NOMO-1 treated with DMSO at 0.1 percent for 48 hours (cell line): ENCODE data around the gene PYGB.
A peak's percentile ranks its signal among the peaks of the same experiment; 100 is the strongest.
"Not testable (repeated sequence)": the region's sequence is repeated elsewhere in the genome, so short reads cannot be mapped to it uniquely, and the experiment has no call there.

Source experiments
- DNase-seq: peaks from one replicate; lab custom pipeline; 2025; ENCODE audit not compliant: unreplicated experiment; lab: John Stamatoyannopoulos, UW

Gene PYGB

DNA sequence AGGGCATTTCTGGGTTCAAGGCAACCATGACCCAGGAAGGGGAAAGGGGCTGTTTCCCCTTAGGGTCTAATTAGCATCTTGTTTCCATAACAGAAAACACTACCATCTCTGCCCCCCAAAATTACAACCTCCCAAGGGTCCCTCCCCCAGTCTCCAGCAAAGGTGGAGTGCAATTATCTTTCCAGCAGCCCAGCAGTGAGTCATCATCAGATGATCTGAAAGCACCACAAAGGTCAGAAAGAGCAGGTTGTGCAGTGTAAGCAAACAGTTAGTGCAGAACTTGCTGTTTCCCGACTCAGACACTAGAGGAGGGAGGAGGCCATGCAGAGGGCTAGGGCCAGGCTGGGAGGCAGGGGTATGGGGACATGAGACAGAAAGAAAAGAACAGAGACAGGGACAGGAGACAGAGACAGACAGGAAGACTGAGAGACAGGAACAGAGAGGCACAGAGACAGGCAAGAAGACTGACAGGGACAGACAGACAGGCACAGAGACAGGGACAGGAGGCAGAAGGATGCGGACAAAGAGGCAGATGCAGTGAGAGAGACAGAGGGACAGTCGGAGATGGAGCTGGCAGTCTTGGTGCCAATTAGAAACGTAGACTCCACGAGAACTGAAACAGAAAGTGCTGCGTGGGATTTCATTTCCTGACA, 62.5 kb downstream of the PYGB start:
- peak; percentile 83 for DNase-seq

DNA sequence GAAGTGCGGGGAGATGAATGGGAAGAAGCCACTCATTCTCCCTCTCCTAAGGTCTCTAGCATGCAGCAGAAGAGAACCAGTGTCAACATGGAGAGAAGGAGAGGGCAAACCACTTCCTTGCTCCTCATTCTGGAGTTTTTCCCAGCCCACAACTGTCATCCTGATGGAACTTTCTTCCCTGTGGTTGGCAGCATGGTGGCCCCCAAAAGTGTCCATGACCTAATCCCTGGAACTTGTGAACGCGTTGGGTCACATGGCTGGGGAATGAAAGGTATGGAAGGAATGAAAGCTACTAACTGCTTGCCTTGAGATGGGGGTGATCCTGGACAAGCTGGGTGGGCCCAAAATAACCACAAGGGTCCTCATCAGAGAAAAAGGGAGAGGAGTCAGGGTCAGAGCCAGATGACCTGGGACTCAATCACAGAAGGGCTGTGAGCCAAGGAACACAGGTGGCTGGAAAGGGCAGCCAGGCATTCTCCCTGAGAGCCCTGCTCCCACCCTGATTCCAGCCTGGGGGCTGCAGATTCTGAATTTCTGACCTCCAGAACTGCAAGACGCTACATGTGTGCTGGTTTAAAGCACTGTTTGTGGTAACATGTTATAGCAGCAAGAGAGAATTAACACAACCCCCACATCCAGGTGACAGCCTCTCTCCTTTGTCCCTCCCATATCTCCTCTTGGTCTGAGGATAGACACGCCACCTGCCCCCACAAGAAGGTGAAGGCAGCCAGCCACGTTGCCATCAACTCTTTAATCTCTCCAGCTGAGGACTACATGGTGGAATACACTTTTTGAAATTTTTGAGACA, 63.2 kb downstream of the PYGB start:
- DNase-seq = no peak

DNA sequence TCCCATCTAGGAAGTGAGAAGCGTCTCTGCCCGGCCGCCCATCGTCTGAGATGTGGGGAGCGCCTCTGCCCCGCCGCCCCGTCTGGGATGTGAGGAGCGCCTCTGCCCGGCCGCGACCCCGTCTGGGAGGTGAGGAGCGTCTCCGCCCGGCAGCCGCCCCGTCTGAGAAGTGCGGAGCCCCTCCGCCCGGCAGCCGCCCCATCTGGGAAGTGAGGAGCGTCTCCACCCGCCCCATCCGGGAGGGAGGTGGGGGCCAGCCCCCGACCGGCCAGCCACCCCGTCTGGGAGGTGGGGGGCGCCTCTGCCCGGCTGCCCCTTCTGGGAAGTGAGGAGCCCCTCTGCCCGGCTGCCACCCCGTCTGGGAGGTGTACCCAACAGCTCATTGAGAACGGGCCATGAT, 64.8 kb downstream of the PYGB start:
- DNase-seq = not testable (repeated sequence)

DNA sequence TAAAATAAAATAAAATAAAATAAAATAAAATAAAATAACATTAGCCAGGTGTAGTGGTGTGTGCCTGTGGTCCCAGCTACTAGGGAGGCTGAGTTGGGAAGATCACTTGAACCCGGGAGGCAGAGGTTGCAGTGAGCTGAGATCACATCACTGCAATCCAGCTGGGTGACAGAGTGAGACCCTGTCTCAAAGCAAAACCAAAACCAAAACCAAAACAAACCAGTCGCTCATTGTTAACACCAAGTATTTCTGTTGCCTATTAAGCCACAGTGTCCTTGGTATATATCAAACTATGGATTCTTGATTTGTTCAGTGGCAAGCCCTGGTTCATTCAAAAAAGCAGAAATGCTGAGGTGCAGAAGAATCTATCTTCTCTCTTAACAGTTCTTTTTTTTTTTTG, 65.7 kb downstream of the PYGB start:
- no peak for DNase-seq

DNA sequence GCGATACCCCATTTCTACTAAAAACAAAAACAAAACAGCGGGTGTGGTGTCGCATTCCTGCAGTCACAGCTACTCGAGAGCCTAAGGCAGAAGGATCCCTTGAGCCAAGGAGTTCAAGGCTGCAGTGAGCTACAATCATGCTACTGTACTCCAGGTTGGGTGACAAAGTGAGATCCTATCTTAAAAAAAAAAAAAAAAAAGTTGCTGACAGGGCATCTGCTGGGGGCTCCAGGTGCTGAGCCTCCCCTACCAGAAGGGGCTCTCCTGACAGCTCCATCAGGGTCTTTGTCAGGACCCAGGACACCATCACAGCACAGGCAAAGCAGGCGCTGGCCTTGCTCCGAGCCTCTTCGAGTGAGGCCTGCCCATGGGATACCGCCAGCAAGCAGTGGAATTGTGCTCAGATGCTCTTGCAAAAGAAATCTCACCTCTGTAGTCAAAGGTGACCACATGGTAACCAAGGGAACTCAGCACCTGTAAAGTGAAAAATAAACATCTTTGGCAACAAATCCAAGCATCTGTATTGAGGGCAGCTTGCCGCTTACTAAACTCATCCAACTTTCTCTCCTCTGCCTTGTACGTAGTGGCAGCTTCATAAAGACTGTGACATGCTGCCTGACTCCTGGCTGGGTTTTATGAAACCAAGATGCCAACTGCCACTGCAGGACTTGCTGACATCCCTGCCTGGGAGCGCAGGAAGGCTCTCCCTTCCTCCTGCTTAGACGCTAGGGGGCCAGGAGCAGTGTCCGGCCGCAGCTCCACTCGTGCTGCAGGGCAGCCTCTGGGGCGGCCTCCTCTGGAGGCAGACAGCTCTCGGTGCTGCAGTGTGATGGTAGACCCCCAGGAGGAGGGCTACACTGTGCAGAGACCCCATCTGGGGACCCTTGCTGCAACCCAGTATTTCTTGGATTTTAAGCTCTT, 66.9 kb downstream of the PYGB start:
- DNase-seq = no peak

DNA sequence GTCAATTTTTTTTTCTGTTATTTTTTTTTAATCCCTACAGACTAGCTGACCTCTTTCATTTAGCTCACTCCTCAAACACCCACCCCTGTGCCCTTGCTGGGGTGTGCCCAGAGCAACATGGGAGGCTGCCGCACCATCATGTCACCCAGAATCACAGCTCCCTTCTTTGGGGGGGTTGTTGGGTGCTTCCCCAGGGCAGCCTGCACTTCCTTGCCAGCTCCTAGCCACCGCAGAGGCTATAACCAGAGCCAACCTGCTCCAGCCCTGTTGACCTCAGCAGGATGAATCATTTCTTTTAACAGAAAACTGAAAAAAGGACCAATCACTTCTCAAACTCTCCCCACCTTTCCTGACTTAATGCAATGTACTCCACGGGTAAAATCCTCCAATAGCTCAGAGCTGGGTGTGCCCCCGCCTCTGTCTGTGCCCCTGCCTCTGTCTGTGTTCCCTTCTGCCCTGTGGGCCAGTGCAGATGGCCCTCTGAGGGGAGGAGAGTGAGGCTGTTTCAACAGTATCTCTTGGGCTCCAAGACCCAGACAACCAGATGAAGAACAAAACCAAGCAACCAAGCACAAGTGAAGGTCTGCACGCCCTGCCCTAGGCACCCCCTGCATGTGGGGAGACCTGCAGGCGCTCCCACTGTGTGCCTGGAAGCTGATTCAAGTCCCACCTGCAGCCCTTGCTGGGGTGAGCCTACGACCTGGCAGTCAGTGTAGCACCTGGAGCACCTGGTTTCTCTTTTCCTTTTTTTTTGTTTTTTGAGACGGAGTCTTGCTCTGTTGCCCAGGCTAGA, 67.7 kb downstream of the PYGB start:
- DNase-seq = peak; percentile 38

DNA sequence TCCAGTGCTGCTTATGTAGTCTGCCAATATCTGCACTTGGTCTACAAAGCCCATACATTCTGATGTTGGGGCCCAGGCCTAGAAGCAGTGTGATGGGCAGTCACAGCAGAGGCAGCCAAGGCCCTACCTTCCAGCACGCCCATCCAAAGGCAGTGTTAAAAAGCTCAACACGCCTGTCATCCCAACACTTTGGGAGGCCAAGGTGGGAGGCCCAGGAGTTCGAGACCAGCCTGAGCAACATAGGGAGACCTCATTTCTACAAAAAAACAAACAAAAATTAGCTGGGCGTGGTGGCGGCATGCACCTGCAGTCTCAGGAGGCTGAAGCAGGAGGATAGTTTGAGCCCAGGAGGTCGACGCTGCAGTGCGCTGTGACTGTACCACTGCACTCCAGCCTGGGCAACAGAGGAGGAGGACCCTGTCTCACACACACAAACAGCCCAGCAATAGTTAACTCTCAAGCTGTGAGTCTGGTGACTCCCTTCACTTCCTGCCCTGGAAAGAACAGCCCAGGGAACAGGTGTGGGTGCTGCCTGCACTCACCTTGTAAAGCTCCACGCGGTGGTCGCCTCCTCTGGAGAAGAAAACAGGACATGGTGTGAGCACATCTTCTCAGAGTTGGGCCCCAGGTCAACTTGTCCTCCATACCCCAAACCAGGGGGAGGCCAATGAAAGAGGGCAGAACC, 68.8 kb downstream of the PYGB start:
- DNase-seq = no peak

DNA sequence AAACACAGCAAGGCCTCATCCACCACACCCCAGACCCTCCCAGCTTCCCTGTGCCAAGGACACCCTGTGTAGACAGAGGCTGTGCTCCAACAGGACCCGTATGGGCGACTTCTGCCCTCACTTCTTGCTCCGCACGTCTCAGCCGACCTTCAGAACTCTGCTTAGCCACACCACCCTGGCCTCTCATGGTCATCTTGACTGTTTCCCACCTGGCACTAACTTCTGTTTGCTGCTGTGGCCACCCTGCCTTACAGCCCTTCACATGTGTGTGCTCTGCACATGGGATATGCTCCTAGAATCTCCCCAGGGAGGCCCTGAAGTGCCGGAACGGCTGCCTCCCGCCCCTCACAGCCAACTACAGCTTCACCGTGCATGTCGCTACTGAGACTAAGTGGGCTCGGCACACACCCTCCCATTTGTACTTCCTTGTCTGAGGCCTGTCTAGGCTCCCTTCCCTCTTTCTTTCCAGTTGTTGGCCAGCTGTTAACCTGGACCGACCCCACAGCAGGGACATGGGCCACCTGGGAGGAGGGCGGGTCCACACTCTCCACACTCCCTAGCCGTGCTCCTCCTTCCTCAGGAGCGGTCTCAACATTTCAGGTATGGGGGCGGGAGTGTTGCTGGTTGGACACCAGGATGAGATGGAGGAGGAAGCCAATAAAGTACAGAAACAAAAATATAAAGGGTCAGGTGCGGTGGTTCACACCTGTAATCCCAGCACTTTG, 69.6 kb downstream of the PYGB start:
- no peak for DNase-seq

DNA sequence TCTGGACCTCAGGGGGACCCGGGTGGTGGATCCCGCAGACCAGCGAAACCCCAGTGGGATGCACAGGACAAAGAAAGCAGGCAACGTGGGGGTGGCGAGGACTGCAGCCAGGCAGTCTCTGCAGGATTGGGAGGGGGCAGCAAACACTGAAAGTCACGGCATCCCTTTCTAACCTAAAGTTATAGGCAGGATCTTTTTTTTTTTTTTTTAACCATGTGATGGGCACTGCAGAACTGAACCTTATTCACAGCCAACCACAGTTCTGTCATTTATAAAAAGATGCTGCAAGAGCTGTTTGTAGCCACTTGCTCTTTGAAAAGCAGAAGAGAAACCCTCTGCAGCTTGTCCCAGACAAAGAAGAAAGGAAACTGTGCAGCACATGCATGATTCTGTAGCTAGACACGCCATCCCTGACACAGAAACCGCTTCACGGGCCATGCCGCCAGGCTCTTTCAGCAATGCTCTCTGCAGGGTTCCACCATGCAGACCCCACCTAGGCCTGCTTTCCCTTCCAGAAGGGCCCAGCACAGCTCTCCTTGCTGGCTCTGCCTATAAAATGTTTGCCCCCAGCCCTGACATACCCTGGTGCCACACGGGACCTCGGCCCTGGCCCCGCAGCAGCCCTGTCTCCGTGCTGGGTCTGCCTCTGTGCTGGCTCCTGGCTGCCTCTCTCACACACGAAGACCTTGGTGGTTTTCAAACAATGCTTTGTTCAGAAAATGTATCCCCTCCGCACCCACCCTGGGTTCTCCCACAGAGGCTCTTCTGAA, 70.8 kb downstream of the PYGB start:
- peak; percentile 95 for DNase-seq

DNA sequence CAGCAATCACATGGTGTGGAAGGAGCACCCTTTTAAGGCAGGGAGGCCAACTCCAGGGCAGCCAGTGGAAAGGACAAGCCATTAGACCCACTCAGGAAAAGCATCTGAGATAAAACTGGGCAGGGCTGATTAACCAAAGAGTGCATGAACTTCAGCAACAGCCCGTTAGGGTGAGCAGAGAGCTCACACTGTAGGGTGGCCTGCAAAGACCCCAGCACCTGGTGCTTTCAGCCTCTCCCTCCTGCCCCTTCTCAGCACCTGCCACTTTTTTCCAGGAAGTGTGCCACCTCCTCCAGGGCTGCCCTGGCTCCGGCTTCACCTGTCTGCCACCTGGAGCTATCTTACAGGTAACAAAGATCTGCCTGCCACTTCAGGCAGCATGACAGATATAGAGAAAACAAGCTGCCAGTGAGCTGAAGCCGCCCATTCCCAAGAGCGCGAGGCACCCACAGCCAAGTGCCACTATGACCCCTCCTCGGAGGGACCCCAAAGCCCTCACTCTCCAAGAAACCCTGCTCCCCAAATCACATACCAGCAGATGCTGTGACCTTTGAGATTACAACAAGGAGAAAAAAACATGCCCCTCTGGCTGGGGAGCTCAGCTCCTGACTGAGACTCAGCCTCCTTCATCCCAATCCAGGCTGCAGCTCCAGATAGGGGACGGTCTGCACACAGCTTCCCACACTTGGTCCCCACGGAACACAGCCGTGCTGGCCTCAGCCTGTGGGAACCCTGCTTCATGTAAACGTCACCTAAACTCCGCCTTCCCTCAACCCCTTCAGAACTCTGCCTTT, 71.6 kb downstream of the PYGB start:
- DNase-seq = no peak

DNA sequence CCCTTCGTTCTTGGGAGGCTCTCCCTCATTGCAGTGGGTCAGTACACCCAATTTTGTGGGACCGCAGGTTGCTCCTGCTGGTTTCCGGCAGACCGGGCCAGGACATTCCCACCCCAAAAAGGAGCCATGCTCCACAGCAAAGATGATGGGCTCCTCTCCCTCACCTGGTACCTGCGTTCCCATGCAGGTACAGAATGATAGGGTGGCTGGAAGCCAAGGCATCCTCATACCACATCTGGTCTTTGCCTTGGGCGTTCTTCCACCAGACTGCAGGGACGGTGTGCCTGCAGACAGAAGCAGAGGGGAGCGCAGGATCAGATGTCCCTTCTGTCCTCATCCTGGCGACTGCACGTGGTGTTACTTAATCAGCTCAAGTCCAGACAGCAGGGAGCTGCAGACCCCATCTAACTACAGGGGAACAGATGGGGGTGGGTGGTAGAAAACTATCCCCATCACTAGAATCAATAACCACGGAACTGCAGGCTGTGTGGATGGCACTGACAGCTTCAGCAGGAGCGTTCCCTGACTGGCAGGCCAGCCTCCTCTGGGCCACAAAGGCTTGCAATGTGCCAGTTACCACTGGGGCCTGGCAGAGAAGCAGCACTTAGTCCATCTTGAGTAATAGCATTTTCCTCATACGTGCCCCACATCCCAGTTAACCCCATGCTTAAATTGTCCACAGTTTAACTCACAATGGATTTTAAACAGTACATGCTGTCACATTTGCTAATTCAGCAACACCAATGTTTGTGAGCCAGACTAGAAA, 72.3 kb downstream of the PYGB start:
- no peak for DNase-seq

DNA sequence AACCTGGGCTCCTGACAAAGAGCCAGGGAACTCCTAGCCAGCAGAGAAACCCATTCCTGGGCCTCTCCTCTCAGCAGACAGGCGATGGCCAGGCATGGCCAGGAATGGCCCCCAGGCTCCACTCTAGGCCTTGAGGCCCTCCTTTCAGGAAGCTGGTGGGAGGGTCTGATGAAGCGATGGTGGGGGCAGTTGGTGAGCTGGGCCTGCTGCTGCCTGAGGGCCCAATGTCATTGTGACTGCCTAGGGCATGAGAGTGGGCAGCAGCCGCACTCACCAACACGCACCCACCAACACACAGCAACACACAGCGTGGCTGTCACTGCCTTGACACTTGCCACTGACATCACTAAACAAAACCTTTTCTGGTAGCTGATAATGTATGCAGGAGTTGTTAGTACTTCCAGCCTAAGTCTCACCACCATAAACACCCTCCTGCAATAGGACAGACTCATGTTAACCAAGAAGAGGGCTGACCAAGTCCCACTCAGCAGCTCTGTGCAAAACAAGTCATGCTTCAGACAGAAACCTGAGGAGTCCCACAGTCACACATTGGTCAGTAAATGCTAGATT, 73.5 kb downstream of the PYGB start:
- no peak for DNase-seq

DNA sequence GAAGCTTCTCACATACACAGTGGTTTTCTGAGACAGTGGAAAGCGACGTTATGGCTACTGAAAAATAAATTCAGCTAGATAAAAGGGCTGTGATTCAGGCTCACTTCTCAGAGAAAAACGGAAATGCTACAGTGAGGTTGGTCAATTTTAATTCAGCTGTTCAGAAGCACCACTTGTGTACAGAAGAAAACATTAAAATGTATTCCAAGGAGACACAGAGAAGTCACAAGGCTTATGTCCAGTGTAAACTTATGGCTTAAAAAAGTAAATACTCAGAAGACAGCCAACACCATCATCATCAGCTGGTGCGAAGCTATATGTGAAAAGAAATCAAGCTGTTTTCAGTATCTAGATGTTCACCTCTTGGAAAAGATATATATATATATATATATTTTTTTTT, 74.1 kb downstream of the PYGB start:
- DNase-seq = peak; percentile 46

DNA sequence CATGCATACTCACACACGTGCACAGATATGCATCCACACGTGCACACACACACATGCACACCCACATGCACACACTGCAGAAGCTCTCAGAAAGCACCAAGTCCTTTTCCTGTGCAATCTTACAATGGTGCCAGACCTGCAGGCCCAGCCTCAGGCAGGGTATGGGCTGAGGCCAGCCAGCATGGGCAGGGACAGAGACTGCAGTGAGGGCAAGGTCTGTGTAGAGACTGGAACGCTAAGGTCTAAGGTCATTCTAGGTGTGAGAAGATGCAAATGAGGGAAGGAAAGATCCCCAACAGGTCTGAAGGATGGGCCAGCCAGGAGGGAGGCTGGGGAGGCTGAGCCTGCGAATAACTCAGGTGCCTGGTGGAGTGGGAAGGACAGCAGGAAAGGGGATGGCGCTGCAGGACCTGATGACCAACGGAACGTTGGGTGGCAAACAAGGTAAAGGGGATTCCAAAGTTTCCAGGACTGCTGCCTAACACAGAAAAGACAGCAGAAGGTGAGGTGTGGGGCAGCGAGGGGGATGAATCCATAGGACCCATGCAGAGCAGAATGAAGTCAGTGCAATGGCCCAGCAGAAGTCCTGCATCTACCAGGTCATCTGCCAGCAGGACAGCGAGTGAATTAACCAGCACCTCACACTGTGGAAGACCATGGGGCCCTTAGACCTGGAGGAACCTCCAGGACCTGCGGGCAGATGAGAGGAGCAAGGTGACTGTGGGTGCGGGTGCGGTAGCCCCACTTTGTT, 75.8 kb downstream of the PYGB start:
- DNase-seq = no peak

DNA sequence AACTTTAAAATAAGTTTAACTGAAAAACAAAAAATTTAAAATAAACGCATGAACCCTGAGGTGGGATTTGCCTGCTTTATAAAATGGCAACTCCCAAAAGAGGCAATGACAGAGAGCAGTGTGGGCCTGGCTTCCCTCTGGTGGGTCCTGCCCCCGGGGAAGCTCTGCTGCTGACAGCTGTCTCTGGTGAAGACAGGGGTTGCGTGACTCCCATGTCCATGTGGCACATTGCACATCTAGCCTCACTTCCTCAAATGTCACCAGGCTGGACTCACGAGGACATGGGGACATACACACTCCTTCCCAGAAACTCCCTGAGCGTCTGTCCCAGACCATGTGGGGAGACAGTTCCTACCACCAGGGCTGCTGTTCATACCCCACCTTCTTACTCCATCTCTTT, 76.5 kb downstream of the PYGB start:
- DNase-seq = peak; percentile 83

DNA sequence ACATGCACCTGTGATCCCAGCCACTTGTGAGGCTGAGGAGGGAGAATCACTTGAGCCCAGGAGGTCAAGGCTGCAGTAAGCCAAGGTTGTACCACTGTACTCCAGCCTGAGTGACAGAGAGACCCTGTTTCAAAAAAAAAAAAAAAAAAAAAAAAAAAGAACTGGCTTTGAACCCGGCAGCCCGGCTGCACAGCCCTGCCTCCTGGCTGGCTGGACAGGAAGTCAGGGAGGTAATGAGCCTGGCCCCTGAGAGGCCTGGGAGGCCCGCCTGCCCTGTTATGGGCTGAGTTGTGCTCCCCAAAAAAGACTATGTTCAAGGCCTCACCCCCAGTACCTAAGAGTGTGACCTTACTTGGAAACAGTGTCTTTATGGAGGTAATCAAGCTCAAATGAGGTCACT, 77.2 kb downstream of the PYGB start:
- DNase-seq = no peak
